Measurements from ENCODE around the gene LINGO1. TPM values are rescaled to one million over a fixed set of nuclear protein-coding genes. Genes with fewer than 3 reads are reported as not detected.

The LINGO1 gene
- total RNA-seq, 1 donor: under 0.01 TPM

DNA sequence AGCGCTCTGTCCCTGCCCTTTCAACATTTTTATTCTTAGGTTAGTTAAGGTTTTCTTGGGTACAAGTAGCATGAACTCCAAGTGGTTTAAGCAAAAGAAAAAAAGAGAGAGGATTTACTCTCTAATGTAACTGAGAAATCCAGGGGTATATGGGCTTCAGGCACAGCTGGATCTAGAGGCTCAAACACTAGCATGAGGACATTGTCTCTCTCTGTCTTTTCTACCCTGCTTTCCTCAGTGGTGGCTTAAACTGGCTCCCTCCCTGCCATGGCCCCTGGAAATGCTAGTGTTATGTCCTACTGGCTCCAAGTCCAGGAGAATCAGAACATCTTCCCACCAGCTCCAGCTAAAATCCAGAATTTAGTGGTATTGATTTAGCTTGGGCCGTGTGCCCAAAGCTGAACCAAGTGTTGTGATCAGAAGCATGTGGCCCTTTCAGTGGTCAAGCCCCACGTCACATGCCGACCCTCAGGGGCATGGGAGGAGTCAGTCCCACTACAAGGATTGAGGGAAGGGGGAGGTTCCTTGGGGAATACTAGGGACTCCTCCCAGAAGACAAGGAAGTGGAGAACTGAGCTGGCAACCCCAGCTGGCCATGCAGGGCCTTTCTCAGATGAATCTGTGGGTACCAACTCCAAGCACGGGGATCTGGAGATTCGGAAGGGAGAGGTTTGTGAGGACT is 58.0 kb downstream of the LINGO1 start:
- no peak for DNase-seq (ENCODE audit: low read depth in 2 of 3, low spot score in 2 of 3)

DNA sequence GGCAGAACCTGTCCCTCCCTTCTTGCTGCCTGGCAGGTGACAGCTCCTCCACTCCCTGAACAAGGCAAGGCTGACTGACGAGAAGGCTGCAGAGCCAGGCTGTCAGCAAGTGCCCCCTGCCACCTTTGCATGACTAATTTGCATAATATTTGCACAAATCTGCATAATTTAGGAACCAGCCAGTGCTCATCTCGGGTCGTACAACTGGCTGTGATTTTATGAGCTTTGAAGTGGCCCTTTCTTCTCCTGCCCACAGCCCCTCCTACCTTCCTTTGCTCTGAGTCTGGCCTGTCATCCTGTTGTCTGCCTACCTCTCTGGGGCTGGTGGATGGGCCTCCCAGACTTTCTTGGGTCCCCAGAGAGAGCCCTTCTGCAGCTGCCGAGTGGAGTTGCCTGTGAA is 58.9 kb downstream of the LINGO1 start:
- no peak for DNase-seq (ENCODE audit: low read depth in 2 of 3, low spot score in 2 of 3)

DNA sequence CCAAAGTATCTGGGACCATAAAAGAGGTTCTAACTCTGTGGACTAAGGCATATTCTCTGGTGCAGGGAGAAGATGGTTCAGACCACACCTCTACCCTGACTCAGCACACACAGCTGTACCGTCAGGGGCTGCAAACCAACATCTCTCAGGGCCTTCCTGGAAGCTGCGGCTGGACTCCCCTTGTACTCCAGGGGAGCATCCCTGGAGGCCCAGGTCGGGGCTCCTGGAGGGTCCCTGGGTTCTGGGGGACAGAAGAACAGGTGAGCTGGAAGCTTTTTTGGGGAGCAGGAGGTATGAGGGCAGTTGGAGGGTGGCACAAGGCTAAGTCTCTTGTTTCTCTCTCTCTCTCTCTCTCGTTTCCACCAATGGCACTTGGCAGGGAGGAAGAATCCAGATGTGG is 60.5 kb downstream of the LINGO1 start:
- DNase-seq (ENCODE audit: low read depth in 2 of 3, low spot score in 2 of 3): no peak

DNA sequence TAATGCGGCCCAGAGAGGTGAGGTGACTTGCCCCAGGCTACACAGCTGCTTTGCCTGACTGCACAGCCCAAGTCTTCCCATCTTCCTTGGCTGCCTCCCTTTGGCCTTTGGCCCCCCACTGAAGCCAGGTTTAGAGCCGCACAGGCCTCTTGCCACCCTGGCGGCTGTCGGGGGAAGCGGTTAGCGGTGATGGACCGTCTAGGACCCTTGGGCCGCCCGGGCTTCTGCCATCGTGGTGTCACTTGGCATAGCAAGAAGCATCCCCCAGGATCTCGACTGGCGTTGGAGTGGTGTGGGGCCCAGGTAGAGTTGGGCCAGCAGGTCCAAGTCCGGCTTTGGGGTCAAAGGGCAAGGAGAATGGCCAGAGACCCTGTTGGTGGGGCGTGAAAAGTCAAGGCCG is 61.0 kb downstream of the LINGO1 start:
- no peak for DNase-seq (ENCODE audit: low read depth in 2 of 3, low spot score in 2 of 3)

DNA sequence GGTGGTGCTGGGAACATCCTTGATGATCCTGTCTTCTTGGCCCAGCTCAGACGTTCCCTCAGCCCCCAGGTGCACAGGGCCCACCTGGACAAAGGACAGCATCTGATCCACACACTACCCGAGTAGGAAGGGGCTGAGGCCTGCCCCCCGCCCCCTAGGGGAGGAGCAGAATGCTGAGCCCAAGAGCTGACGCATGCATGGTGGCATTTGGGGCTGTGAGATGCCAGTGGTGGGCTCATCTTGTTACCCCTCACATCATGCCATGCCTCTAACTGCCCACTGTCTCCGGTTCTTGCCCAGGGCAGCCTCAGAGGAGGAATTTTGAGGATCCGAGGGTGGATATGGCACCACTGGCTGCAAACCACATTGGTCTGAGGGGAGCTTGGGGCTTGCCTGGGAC is 61.5 kb downstream of the LINGO1 start:
- no peak for DNase-seq (ENCODE audit: low read depth in 2 of 3, low spot score in 2 of 3)

DNA sequence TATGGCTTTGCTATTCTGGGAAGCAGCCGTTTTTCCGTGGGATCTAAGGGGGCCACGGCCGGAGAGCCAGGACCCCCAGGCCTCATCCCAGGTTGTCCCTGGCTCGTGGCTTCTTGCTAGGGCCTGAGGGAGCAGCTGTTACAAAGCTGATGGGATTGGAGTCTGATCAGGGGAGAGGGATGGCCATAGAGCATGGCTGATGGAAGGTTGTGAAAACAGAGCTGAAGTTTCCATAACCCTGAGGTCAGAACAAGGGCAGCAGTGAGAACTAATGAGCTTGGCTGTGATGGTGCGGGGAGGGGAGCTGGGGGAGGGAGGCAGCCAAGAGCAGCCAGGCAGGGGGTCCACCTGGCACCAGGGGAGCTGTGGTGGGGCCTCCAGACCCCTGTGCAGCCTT is 63.0 kb downstream of the LINGO1 start:
- DNase-seq (ENCODE audit: low read depth in 2 of 3, low spot score in 2 of 3): no peak

DNA sequence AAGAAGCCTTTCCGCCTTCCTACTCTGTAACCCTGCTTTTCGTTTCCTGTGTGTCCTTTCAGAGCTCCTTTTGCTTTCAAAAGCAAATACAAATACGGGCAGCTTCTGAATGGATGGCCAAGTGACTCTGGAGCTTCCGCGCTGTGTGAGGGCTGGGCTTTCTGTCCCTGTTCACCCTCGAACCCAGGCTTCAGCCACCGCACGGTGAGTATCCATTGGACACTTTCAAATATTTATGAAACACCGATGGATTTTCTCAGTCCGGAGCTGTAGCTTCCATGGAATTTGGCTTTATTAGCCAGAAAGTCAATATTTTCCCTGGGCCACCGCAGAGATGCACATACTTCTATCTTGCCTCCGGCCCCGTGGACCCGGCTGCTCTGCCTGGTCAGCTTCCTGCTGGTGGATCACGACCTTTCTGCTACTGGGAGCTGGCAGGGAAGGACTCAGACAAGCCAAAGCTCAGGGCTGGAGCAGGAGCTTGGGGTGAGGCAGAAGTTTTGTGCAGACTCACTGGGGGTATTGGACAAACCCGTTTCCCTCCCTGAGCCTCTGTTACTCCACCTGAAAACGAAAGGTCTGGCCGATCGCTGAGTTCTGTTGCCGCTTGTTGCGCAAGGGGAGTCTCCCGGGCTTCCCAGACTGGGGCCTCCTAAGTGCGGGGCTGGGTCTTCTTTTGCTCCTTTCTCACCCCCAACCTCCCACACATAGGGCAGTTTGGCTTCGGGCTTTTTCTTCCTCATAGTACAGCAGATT is 63.6 kb downstream of the LINGO1 start:
- peak in 1 of 3 donors; percentile 48 for DNase-seq (ENCODE audit: low read depth in 2 of 3, low spot score in 2 of 3)

DNA sequence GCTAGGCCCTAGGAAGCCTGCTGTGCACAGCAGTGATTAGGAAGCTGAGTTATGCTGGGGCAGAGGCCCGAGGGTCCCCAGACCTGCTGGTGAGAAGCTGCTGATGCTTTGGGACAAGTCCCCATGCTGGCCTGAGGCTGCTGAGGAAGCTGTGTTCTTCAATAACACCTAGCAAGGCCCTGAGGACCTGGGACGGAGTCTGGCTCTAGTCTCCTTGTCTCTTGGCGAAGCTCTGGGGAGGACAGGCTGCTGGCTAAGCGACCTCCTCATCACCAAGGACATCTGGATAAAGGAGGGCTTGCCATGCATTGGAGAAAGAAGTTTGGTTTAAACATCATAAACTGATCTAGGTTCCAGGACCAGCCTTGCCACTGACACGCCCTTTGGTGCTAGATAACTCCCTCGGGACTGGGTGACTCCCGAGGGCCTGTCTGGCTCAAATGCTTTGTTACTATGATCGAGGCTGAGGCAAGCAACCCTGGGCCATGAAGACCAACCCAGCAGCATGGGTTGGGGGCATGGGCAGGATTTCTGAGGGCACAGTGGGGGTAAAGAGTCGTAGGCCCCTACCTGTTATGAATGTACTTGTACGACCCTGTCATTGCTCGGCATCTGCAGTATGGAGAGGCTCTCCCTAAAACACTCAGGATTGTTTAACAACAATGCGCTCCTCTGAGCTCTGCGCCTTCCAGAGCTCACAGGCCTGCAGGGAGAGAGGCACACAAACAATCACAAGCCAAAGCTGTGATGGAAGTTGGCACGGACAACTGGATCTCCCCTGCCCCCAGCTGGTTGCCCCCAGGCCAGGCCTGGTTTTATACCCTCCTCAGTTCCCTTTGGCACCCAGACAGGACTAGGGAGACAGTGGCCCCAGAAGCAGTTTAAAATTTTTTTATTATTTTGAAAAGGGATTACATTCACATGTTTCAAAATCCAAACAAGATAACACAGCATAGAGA is 64.4 kb downstream of the LINGO1 start:
- DNase-seq (ENCODE audit: low read depth in 2 of 3, low spot score in 2 of 3): no peak

DNA sequence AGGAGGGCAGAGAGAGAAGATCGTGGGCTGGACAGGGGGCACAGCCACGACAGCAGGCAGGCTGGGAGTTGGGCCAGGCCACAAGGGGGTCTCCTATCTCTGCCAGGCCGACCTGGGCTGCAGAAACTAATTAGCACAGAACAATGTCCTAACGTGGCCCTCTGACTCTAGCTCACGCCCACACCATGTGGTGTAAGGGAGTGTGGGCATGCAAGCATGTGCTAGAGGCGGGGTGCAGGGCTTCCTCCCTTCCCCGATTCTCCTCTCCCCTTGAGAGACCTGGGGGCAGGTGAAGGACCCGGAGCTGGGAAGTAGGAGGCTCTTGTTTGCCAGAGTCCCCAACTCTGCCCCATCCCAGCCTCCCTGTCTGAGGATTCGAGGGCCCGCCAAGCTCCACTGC is 65.5 kb downstream of the LINGO1 start:
- DNase-seq (ENCODE audit: low read depth in 2 of 3, low spot score in 2 of 3): no peak

DNA sequence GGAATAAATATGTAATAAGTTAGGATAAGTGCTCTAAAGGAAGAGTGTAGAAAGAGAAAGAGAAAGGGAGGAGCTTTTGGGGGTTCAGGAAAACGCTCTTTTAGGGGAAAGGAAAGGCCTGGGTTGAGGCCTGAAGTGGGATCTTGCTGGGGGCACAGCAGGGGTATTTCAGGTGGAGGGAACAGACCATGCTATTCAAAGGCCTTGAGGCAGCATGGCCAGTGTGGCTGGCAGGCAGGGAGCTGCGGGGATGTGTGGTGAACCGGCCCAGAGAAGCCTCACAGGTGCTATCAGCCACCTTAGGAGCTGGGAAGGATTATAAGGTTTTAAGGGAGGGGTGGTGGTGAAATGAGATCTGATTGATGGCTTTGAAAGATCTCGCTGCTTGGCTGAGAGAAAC is 66.6 kb downstream of the LINGO1 start:
- no peak for DNase-seq (ENCODE audit: low read depth in 2 of 3, low spot score in 2 of 3)

DNA sequence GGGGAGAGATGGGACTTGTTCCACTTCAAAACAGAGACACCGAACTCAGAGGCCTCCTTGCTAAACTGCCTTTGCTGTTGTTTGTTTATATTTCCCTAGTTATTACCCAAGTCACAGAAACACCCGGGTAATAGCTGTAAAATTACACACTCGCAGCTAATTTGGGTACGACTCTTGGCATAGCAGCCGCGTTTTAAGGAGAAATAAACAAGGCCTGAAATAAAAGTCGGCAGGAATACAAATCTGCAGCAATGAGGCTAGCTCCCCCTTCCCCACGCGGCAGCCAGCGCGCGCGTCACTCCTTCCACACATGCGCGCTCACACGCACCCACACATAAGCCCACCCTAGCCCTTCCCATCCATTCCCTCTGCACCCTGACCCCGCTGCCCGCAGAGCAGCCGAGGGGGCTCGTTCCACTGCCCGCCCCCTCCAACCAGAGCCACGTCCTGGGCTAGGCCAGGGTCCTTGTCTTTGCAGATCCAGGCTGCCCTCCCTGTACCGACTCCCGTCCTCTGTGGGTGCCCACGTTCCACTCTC is 67.3 kb downstream of the LINGO1 start:
- DNase-seq (ENCODE audit: low read depth in 2 of 3, low spot score in 2 of 3): no peak

DNA sequence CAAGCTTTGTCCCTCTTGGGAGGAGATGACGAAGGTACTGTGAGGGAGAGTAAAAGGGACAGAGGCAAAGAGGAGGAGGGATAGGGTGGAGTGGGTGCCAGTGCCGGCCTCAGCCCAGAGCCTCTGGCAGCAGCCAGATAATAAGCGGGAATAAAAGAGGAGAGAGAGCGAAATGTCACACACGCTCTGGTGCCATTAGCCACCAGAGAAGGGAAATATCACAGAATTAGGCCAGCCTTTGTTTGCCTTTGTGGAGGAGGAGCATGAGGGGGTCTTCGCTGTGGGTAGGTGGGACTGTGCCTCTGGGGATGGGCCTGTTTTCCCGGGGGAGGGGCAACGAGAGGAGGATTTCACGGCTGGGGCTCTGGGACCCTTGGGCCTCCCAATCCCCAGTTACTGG is 67.8 kb downstream of the LINGO1 start:
- no peak for DNase-seq (ENCODE audit: low read depth in 2 of 3, low spot score in 2 of 3)

DNA sequence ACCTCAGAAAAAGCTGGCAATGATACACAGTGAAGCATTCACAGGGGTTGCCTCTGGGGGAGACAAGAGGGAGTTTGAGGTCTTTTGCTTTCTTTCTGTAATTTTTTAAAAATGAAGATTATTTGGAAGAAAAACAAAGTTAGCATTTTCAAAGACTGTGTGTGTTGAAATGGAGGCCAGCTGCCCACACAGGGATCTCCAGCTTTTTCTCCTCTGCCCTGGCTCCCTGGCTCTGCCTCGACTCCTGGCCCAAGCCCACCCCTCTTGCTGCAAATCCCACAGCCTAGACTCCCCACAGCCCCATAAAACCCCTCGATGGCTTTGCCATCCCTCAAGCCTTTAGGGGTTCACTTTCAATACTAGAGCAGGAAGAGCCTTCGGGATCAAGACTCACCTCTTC is 68.4 kb downstream of the LINGO1 start:
- DNase-seq (ENCODE audit: low read depth in 2 of 3, low spot score in 2 of 3): no peak

DNA sequence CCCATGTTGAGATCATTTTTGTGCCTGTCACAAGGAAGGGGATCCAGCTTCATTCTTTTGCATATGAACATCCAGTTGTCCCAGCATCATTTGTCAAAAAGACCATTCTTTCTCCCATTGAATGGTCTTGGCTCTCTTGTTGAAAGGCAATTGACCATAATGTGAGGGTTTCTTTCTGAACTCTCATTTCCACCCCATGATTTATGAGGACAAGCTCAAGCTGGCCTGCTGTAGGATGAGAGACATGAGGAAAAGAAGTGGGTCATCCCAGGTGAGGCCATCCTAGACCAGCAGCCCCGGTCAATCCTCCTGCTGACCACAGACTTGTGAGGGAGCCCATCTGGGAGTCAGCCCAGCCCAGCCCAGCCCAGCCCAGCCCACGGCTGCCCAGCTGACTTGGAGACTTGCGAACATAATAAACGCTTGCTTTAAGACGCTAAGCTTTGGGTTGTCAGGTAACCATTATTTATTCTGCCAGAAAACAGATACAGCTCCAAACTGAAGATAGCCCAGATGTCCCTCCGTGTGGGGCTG is 69.0 kb downstream of the LINGO1 start:
- DNase-seq (ENCODE audit: low read depth in 2 of 3, low spot score in 2 of 3): no peak

Other genes with a start within 250 kb of the LINGO1 start
- 13.7 TPM for gene PEAK1, start 212.8 kb downstream of the LINGO1 start, total RNA-seq
- gene HMG20A, start 212.0 kb downstream of the LINGO1 start, total RNA-seq: 26.4 TPM

Data from hematopoietic multipotent progenitor cell (in vitro differentiated cells).